SK-N-SH treated with all-trans-retinoic acid at 6 μM for 48 hours (cell line): ENCODE results near the gene OR13F1.

Experiments used
- BACH2 ChIP-seq: fragments of 250-450 bp; sonication (Bioruptor Pico); IDR thresholded peaks from 2 replicates; pipeline ENCODE4 v1.9.0; 2021; ENCODE audit warnings: mild to moderate bottlenecking, borderline replicate concordance
- CREB5 ChIP-seq: fragments of 250-450 bp; sonication (Bioruptor Pico); IDR thresholded peaks from 2 replicates; pipeline ENCODE4 v1.5.1; 2020; ENCODE audit warnings: low read depth, mild to moderate bottlenecking, moderate library complexity
- ISL1 ChIP-seq: fragments of 250-450 bp; sonication (Bioruptor Pico); IDR thresholded peaks from 2 replicates; pipeline ENCODE4 v2.1.2; 2022; ENCODE audit warnings: mild to moderate bottlenecking, moderate library complexity
- OSR1 ChIP-seq: fragments of 250-450 bp; sonication (Bioruptor Pico); IDR thresholded peaks from 2 replicates; pipeline ENCODE4 v1.8.0; 2022; ENCODE audit warnings: moderate library complexity, mild to moderate bottlenecking, inconsistent platforms
- PATZ1 ChIP-seq: fragments of 250-450 bp; sonication (Bioruptor Pico); IDR thresholded peaks from 2 replicates; pipeline ENCODE4 v1.8.0; 2020; ENCODE audit warnings: mild to moderate bottlenecking, moderate library complexity, borderline replicate concordance
- PPARA ChIP-seq: fragments of 250-450 bp; sonication (Bioruptor Pico); IDR thresholded peaks from 2 replicates; pipeline ENCODE4 v1.5.0; 2020; ENCODE audit warnings: mild to moderate bottlenecking, borderline replicate concordance
- RARB ChIP-seq: fragments of 250-450 bp; sonication (Bioruptor Pico); IDR thresholded peaks from 2 replicates; pipeline ENCODE4 v1.8.0; 2021; ENCODE audit warnings: mild to moderate bottlenecking, moderate library complexity
- ZC3H10 ChIP-seq: fragments of 250-450 bp; sonication (Bioruptor Pico); IDR thresholded peaks from 2 replicates; pipeline ENCODE4 v1.5.1; 2021; ENCODE audit warnings: mild to moderate bottlenecking, moderate library complexity
- ZFP3 ChIP-seq: fragments of 250-450 bp; sonication (Bioruptor Pico); IDR thresholded peaks from 2 replicates; pipeline ENCODE4 v1.5.0; 2020; ENCODE audit warnings: mild to moderate bottlenecking, moderate library complexity

- TF ChIP-seq ZFP3 (CRISPR knock-in tag) (no peak), RARB (CRISPR knock-in tag) (no peak), PATZ1 (CRISPR knock-in tag) (no peak), BACH2 (CRISPR knock-in tag) (no peak), CREB5 (CRISPR knock-in tag) (no peak), ISL1 (CRISPR knock-in tag) (no peak), ZC3H10 (no peak), PPARA (CRISPR knock-in tag) (no peak), OSR1 (CRISPR knock-in tag) (no peak)
These were observed 19.0 kb upstream of the OR13F1 start for GRCh38 chr9:104485014-104485413.
